HepG2 (cell line): Measurements from ENCODE around the gene C1GALT1. TPM values are rescaled to one million over a fixed set of nuclear protein-coding genes. Genes with fewer than 3 reads are reported as not detected.

Source experiments
- ATAC-seq: fragments of 200-7000 bp; cut with Tn5 transposase; 3 replicates; pipeline ENCODE4 v1.9.1; 2020; ENCODE audit warnings: mild to moderate bottlenecking, moderate library complexity
- BruUV-seq: library from RNA; stranded (reverse); fragments of 400-500 nt; replicated peaks from 2 replicates; lab custom pipeline; 2021; lab: Mats Ljungman, UMichigan
- CTCF ChIA-PET: fragments of 300-600 bp; formaldehyde crosslinking; extraction: SDS; loops from one replicate; lab custom pipeline; 2021; ENCODE audit warnings: low total read pairs, inconsistent platforms, low intra/inter-chr PET ratio; lab: Yijun Ruan, JAX
- POLR2A ChIA-PET: fragments of 350-600 bp; sonication (Branson Sonifier 250); formaldehyde crosslinking; loops from one replicate; lab custom pipeline; 2020; ENCODE audit warnings: antibody characterized with exemption, inconsistent platforms; lab: Yijun Ruan, JAX
- DNase-seq: peaks from one replicate; pipeline ENCODE4 v3.0.0-alpha.2; 2015; ENCODE audit warnings: low spot score
- FAIRE-seq: peaks from 3 replicates; lab custom pipeline; 2011; peaks lifted over from hg19 to GRCh38; lab: Jason Lieb, UNC
- H2AFZ ChIP-seq: one replicate; pipeline ENCODE4 v1.6.1; 2011; ENCODE audit warnings: low read length, inconsistent platforms
- H3K27ac ChIP-seq: fragments of 300-600 bp; 3 replicates; pipeline ENCODE4 v1.8.0; 2011; ENCODE audit warnings: mixed run types, mild to moderate bottlenecking, mixed read lengths, low read length, inconsistent platforms; ENCODE audit not compliant: insufficient read depth; ENCODE audit errors: extremely low read length
- H3K27me3 ChIP-seq, 2 experiments: fragments of 200-600 bp in 1 of 2; 2 replicates in 1 of 2; 3 replicates in 1 of 2; pipeline versions ENCODE4 v1.6.0 to v1.8.0; 2011; ENCODE audit warnings: low read length in 2 of 2, mild to moderate bottlenecking in 2 of 2, moderate library complexity in 2 of 2, inconsistent platforms in 1 of 2; ENCODE audit not compliant: insufficient read depth in 2 of 2, control insufficient read depth in 1 of 2
- H3K36me3 ChIP-seq, 2 experiments: fragments of 200-600 bp in 1 of 2; replicated peaks in 1 of 2; 2 replicates in 1 of 2; 3 replicates in 1 of 2; pipeline versions ENCODE4 v1.5.1 to v1.8.0; 2011; ENCODE audit warnings: low read length in 2 of 2, inconsistent platforms in 1 of 2; ENCODE audit not compliant: insufficient read depth in 2 of 2, control insufficient read depth in 1 of 2
- H3K4me1 ChIP-seq: 2 replicates; pipeline ENCODE4 v1.5.1; 2012; ENCODE audit warnings: low read length, inconsistent platforms; ENCODE audit not compliant: insufficient read depth
- H3K4me2 ChIP-seq: 2 replicates; pipeline ENCODE4 v1.6.0; 2011; ENCODE audit warnings: low read depth, low read length, inconsistent platforms
- H3K4me3 ChIP-seq, 3 experiments: fragments of 200-600 bp in 1 of 3; sonication (generic), shearing (Covaris generic) in 1 of 3; replicated peaks in 1 of 3; 2 replicates each; pipeline ENCODE4 v1.5.1; 2011 to 2016; ENCODE audit warnings: low read length in 3 of 3, inconsistent platforms in 2 of 3, low read depth in 2 of 3, mild to moderate bottlenecking in 2 of 3, control low read depth in 1 of 3, mixed read lengths in 1 of 3; ENCODE audit not compliant: insufficient read depth in 1 of 3
- H3K79me2 ChIP-seq: one replicate; pipeline ENCODE4 v1.6.1; 2011; ENCODE audit warnings: low read length, inconsistent platforms; ENCODE audit not compliant: insufficient read depth
- H3K9ac ChIP-seq: 2 replicates; pipeline ENCODE4 v1.6.0; 2011; ENCODE audit warnings: mild to moderate bottlenecking, low read depth, low read length, inconsistent platforms; ENCODE audit not compliant: insufficient read depth
- H3K9me3 ChIP-seq: 2 replicates; pipeline ENCODE4 v1.5.1; 2012; ENCODE audit warnings: mild to moderate bottlenecking, low read length
- H4K20me1 ChIP-seq: 2 replicates; pipeline ENCODE4 v1.6.0; 2011; ENCODE audit warnings: inconsistent platforms, mild to moderate bottlenecking, low read length, moderate library complexity; ENCODE audit not compliant: insufficient read depth
- AKNA ChIP-seq: sonication (generic); formaldehyde crosslinking; IDR thresholded peaks from 2 replicates; pipeline ENCODE4 v1.4.0; 2020; ENCODE audit warnings: missing genetic modification reagents, borderline replicate concordance
- ARNTL ChIP-seq: sonication (generic); formaldehyde crosslinking; IDR thresholded peaks from 2 replicates; pipeline ENCODE4 v1.4.0; 2020; ENCODE audit warnings: mild to moderate bottlenecking, missing genetic modification reagents
- MTF2 ChIP-seq: sonication (generic); formaldehyde crosslinking; IDR thresholded peaks from 2 replicates; pipeline ENCODE4 v1.5.0; 2020; ENCODE audit warnings: missing genetic modification reagents, borderline replicate concordance
- POLR2G ChIP-seq: fragments of 200-400 bp; formaldehyde crosslinking; IDR thresholded peaks from 2 replicates; pipeline ENCODE4 v1.6.1; 2018; ENCODE audit warnings: mild to moderate bottlenecking, low read depth, low read length, moderate library complexity
- RBM22 ChIP-seq: fragments of 200-400 bp; formaldehyde crosslinking; optimal IDR thresholded peaks from 2 replicates; pipeline ENCODE3; 2017; ENCODE audit warnings: mild to moderate bottlenecking, low read length, moderate library complexity
- ZNF3 ChIP-seq: IDR thresholded peaks from 2 replicates; pipeline ENCODE4 v1.7.0; 2017; ENCODE audit warnings: inconsistent platforms
- WGBS: methylation state at CpG from one replicate; pipeline ENCODE4 v1.1.6; 2017; ENCODE audit warnings: low lambda C conversion rate; 5-methylcytosine and 5-hydroxymethylcytosine counted together
- in situ Hi-C: cut with HindIII; loops from 2 replicates; pipeline ENCODE4 v1.10.0; 2017; ENCODE audit warnings: low pct_unique_long_range_greater_than_20kb; ENCODE audit not compliant: extremely low pct_ligation_motif_present
- intact Hi-C: fragments of 100-400 bp; cut with micrococcal nuclease; formaldehyde crosslinking; loops from one replicate; pipeline ENCODE4 v1.10.0; 2022; ENCODE audit not compliant: unreplicated experiment
- polyA plus RNA-seq, 8 experiments: library from polyadenylated mRNA; depleted of rRNA in 3 of 8; stranded (reverse) in 7 of 8; unstranded in 1 of 8; fragments of >200 nt; fragmentation: Illumina TruSeq in 4 of 8; extraction: Trizol in 4 of 8; gene quantifications; 2 replicates each; pipeline versions ENCODE4 v1.2.1 to v1.2.3, GENCODE V29; 2011 to 2016; ENCODE audit warnings: low read depth in 4 of 8, missing spikeins in 1 of 8, mixed read lengths in 1 of 8; ENCODE audit not compliant: insufficient read depth in 1 of 8
- total RNA-seq, 5 experiments: library from RNA; depleted of rRNA; stranded (reverse); fragments of >200 nt; fragmentation: Illumina TruSeq; extraction: Trizol; gene quantifications; 2 replicates each; pipeline ENCODE4 v1.2.3, GENCODE V29; 2016; ENCODE audit warnings: low read depth in 1 of 5

The C1GALT1 gene
- total and polyA plus RNA-seq, 2 of the 13 experiments (the other 11 are each of a cell fraction or from before 2014, with no cell fraction given) = 57.1 to 65.9 TPM

GRCh38 chr7:7254319-7254718 is 72.0 kb downstream of the C1GALT1 start (continued):
- TF ChIP-seq AKNA (CRISPR knock-in tag) (no peak), ARNTL (CRISPR knock-in tag) (no peak)
- TF ChIP-seq, all 625 proteins: peak for 0

GRCh38 chr7:7254908-7255307 is 72.6 kb downstream of the C1GALT1 start:
- H3K27ac ChIP-seq = no peak overlapping the region
- peak; percentile 80 for ATAC-seq
- CTCF ChIA-PET = no interaction called here

More at GRCh38 chr7:7254908-7255307, 72.6 kb downstream of the C1GALT1 start:
- POLR2A ChIA-PET = no interaction called here
- no peaks in the 10 kb centered on the region for H3K27me3 ChIP-seq
- H3K36me3 ChIP-seq = peaks cover 1 to 5% of the 10 kb centered on the region in 2 experiments; a peak in 3 of 5 replicates
- 0 out of 2 replicates have a peak, but pooled peaks cover 2% of the 10 kb centered on the region for H4K20me1 ChIP-seq
- no TSS peak for BruUV-seq
- DNase-seq = peak; percentile 27
- H3K4me3 ChIP-seq = no peak overlapping the region
- 72% methylated on average over 5 of the region's 5 CpGs for WGBS
- H3K79me2 ChIP-seq = no peaks in the 10 kb centered on the region
- no peak overlapping the region for H2AFZ ChIP-seq
- no peak overlapping the region for H3K9ac ChIP-seq
- intact Hi-C loops (no loop called here), in situ Hi-C loops (no loop called here)
- no peaks in the 10 kb centered on the region for H3K9me3 ChIP-seq
- TF ChIP-seq RBM22 = peak; percentile 89
- peak; percentile 36; the same call in 1 of the 2 replicates for TF ChIP-seq POLR2G
- TF ChIP-seq ZNF3 (CRISPR knock-in tag) = 0 out of 2 replicates have a peak, but pooled peaks have one; percentile 49
- no peak for TF ChIP-seq MTF2 (CRISPR knock-in tag)
- peaks cover 20% of the 10 kb centered on the region for H3K4me1 ChIP-seq
- H3K4me2 ChIP-seq = no peak overlapping the region
- FAIRE-seq = no peak
